ENCODE measurements around the gene TMEM40.
"Not testable (repeated sequence)": the region's sequence is repeated elsewhere in the genome, so short reads cannot be mapped to it uniquely, and the experiment has no call there.

TMEM40 gene

GRCh38 chr3:12750223-12750622 lies 8.8 kb downstream of the TMEM40 start:
- DNase-seq: no peak

- no peak for DNase-seq
Measured at GRCh38 chr3:12748477-12748876, 10.6 kb downstream of the TMEM40 start.

- no peak for DNase-seq
Measured at GRCh38 chr3:12746419-12746818, 12.6 kb downstream of the TMEM40 start.

- no peak for DNase-seq
Measured at GRCh38 chr3:12744326-12744725, 14.7 kb downstream of the TMEM40 start.

GRCh38 chr3:12743583-12743982 lies 15.5 kb downstream of the TMEM40 start:
- DNase-seq: no peak

GRCh38 chr3:12742330-12743107 lies 16.5 kb downstream of the TMEM40 start:
- DNase-seq: no peak

GRCh38 chr3:12741209-12741608 lies 17.9 kb downstream of the TMEM40 start:
- no peak for DNase-seq

GRCh38 chr3:12737833-12738232 lies 21.2 kb downstream of the TMEM40 start:
- no peak for DNase-seq

- DNase-seq: no peak
Measured at GRCh38 chr3:12737319-12737718, 21.7 kb downstream of the TMEM40 start.

- no peak for DNase-seq
Measured at GRCh38 chr3:12734960-12735359, 24.1 kb downstream of the TMEM40 start.

- DNase-seq: no peak
Measured at GRCh38 chr3:12733566-12733965, 25.5 kb downstream of the TMEM40 start.

- no peak for DNase-seq
Measured at GRCh38 chr3:12730506-12731242, 28.4 kb downstream of the TMEM40 start.

- DNase-seq: no peak
Measured at GRCh38 chr3:12729051-12729651, 29.9 kb downstream of the TMEM40 start.

- no peak for DNase-seq
Measured at GRCh38 chr3:12727937-12728336, 31.1 kb downstream of the TMEM40 start.

GRCh38 chr3:12727481-12727880 lies 31.6 kb downstream of the TMEM40 start:
- no peak for DNase-seq

GRCh38 chr3:12725436-12725835 lies 33.6 kb downstream of the TMEM40 start:
- no peak for DNase-seq

GRCh38 chr3:12724794-12725193 lies 34.3 kb downstream of the TMEM40 start:
- no peak for DNase-seq

- not testable (repeated sequence) for DNase-seq
Measured at GRCh38 chr3:12723362-12723761, 35.7 kb downstream of the TMEM40 start.

GRCh38 chr3:12722226-12722625 lies 36.8 kb downstream of the TMEM40 start:
- DNase-seq: no peak

- peak; percentile 42 for DNase-seq
Measured at GRCh38 chr3:12719984-12720898, 38.8 kb downstream of the TMEM40 start.

- DNase-seq: no peak
Measured at GRCh38 chr3:12719541-12719940, 39.5 kb downstream of the TMEM40 start.

GRCh38 chr3:12716605-12717151 lies 42.4 kb downstream of the TMEM40 start:
- DNase-seq: no peak

- DNase-seq: no peak
Measured at GRCh38 chr3:12714278-12714677, 44.8 kb downstream of the TMEM40 start.

All from NCI-H526 treated with DMSO at 0.1 percent for 48 hours (cell line).